ENCODE data around the gene XRCC5. TPM values are rescaled to one million over a fixed set of nuclear protein-coding genes. Genes with fewer than 3 reads are reported as not detected.
"Not testable (repeated sequence)": the region's sequence is repeated elsewhere in the genome, so short reads cannot be mapped to it uniquely, and the experiment has no call there.

Gene XRCC5
- 100 to 1,000 TPM; 163 to 189 TPM for total RNA-seq
- long read RNA-seq, transcript XRCC5-201 (21 exons, 3,428 nt): major isoform, 189 of 238 reads
- long read RNA-seq, partial matches to known transcripts: 45 of 238 reads
- long read RNA-seq, other reads (novel, unspliced or antisense): 4 of 238 reads

DNA sequence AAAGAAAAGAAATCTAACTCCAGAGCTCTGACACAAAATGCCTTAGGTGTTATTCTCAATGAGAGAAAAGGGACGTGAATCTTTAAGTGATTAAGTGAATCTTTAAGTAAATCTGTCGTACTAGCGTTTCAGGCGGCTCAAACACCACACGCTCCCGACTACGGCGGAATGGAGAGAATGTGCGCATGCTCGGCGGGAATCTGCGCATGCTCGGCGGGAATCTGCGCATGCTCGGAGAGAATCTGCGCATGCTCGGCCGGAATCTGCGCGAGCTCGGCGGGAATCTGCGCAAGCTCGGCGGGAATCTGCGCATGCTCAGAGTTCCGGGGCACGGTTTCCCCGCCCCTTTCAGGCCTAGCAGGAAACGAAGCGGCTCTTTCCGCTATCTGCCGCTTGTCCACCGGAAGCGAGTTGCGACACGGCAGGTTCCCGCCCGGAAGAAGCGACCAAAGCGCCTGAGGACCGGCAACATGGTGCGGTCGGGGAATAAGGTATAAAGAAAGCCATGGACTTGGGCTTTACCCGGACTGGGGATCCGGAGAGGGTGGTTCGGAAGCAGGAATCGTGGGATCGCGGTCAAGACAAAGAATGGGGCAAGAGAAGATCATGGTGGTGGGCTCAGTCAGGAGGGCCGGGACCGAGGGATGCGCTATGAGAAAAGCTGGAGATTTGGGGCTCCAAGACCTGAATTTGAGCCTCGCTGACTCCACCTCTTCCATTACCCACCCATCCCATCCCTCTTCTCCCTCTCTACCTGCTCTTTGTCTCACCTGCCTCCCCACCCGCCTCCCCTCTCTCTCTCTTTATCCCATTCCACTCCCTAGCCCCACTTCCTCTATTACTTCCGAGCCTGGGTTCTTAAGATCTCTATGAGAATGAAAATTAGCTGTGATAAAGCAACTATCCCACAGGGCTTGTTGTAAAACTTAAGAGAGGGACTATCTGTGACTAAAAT lies at the start of gene XRCC5:
XRCC5 (plus strand) TSS at position 382 of the 955 bp plus-strand sequence; CDS start at position 471, 89 bp downstream.
- DNase-seq: peak; percentile 95 to 99
- intact Hi-C loops (cut with DNase I, micrococcal nuclease): no loop called here
- ATAC-seq: peak; percentile 97

DNA sequence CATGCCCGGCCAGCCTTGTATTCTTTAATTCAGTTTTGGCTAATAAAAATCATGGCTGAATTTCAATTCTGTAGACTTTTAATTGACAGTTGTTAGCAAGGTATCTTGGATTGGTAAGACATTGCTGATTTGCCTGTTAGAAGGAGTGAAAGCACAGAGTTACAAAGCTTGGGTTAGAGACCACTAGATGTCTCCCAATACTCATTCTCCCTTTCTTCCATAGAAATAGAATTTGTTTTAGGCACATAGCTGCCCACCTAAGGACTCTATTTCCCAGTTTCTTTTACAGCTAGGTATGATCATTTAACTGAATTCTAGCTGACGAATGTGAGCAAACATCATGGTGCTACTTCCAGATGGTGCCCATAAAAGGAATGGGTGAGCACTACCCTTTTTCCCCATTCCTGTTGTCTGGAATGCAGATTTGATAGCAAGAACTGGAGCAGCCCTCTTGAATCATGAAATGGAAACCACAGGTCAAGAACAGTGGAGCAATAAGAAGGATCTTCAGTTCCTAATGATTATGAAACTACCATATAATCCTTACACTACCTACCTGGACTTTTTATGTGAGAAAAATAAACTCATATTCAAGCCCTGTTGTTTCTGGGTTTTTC lies 45.0 kb upstream of the XRCC5 start:
- no peak for ATAC-seq
- DNase-seq: no peak
- intact Hi-C loops (cut with DNase I, micrococcal nuclease): no loop called here

DNA sequence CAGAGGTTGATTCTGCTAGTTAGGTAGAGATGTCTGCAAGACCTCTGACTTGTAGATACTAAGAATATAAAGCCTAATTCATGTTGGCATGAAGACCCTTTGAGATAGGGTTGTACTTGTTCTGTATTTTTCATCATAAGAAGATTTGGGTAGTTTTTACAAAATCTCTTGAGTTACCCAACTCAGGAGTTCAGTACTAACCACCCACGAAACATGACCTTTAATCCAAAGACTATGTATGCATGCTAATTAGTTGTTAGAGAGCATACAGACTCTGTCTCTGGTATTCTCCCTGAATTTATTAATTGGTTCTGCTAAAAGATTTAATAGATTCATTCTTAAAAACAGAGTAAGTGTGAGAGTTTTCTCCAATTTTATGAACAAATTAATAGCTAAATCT lies 44.5 kb upstream of the XRCC5 start:
- ATAC-seq (no peak), DNase-seq (no peak)
- intact Hi-C loops (cut with DNase I, micrococcal nuclease): no loop called here

DNA sequence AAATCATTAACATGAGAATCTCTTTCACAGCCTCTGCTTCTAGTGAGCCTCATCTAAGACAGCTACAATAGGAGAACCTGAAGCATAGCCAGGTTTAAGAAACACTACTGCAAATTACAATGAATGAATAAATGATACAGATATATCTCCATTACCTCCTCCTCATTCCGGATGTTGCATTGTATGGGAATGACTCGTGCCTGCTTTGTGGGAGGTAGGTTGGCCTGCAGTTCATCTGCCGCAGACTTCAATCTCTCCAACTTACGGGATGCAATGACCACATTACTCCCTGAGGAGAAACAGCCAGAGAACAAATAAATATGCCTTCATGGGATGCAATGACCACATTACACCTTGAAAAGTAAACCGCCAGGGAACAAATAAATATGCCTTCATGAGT lies 42.9 kb upstream of the XRCC5 start:
- no peak for DNase-seq
- intact Hi-C loops (cut with DNase I, micrococcal nuclease): no loop called here
- no peak for ATAC-seq

DNA sequence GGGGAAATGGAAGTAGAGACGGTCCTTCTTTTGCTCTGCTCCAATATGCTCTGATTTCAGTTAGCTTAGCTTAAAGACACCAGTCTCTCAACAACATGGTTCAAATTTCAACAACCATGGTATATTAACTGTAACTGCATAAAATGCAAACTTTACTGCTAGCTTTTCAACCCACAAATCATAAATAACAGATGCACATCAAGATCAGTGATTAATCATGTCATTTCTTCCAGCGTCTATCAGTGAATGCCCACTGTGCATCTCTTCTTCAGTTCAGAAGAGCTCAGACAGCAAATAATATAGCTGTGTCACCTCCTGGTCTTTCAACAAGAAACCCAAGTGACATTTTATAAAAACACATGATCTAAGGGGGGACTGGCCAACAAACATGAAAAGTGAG lies 40.1 kb upstream of the XRCC5 start:
- DNase-seq (no peak), ATAC-seq (no peak)
- intact Hi-C loops (cut with DNase I, micrococcal nuclease): no loop called here

DNA sequence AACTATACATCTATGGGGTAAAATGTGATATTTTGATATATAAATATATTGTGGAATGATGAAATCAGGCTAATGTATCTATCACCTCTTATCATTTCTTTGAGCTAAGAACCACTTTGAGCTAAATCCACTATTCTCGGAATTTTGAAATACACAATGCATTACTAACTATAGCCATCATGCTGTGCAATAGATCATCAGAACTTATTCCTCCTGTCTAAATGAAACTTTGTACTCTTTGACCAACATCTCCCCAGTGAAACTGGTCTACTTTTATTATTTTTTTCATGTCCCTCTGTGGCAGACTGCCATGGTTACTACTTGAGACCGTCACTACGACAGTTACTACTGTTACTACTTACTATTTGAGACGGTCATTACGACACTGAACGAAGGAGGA lies 39.0 kb upstream of the XRCC5 start:
- ATAC-seq: no peak
- intact Hi-C loops (cut with DNase I, micrococcal nuclease): no loop called here
- DNase-seq: no peak

DNA sequence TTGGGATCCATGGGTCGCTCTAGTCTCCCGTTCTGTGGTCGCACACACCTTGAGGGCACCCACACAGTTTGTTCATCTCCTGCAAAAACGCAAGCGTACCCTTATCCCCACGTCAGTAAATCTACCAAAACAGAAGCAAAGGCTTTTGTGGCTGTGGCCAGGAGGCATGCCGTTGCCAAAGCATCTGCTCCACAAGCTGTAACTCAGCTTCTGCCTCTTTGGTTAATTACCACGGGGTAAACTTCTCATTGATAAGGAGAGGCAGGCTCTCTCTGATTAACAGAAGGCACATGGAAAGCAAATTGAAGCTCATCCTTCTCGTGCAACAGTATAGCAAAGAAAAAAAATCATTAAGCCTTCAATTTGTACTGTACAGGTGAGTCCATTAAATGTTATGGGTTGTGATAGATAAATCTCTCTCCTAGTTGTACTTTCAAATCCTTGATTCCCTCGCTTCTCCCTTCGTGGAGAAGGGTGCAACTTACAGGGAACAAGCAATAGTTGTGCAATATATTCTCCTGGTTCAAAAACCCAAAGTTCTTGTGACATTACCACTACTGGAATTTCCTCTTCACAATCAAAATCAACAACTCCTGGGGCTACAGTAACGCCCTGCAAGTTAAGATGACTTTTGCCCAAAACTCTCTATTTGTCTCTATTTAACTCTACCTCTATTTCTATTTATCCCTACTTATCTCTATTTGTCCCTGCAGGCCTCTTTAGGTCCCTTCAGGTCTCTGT lies 37.9 kb upstream of the XRCC5 start:
- intact Hi-C loops (cut with DNase I, micrococcal nuclease): no loop called here
- DNase-seq (no peak), ATAC-seq (no peak)

DNA sequence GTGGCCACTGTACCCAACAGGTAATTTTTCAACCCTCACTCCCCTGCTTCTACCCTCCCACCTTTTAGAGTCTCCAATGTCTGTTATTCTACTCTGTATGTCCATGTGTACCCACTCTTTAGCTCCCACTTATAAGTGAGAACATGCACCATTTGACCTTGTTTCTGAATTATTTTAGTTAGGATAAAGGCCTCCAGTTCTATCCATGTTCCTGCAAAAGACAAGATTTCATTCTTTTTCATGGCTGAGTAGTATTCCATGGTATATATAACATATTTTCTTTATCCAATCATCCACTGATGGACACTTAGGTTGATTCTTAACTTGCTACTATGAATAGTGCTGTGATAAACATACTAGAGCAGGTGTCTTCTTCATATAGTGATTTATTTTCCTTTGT lies 36.7 kb upstream of the XRCC5 start:
- no peak for DNase-seq
- ATAC-seq: no peak
- intact Hi-C loops (cut with DNase I, micrococcal nuclease): no loop called here

DNA sequence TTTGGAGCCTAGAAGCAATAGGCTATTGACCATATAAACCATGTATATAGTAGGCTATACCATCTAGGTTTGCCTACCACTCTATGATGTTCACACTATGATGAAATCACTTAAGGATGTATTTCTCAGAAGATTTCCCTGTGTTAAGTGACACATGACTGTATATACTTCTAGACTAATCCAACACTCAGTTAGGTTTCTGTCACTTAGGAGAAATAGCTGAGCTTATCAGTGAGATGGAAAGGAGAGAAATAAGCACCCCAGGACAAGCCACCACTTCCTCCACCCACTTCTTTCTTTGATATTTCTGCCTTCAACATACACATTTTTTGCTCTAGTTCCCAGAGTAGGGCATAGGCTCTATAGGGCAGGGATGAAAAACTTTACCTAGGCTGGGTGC lies 35.4 kb upstream of the XRCC5 start:
- ATAC-seq (no peak), DNase-seq (no peak)
- intact Hi-C loops (cut with DNase I, micrococcal nuclease): no loop called here

DNA sequence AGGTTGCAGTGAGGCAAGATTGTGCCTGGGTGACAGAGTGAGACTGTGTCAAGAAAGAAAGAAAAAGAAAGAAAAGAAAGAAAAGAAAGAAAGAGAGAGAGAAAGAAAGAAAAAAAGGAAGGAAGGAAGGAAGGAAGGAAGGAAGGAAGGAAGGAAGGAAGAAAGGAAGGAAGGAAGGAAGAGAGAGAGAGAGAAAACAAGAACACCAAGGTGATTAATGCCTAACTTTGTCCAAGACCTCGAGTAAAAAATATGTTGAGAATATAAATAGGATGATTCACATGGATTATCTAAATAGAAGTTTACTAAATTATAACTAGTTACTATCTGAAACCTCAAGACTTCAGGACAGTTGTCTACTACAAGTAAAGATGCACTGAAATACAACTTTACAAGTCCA lies 34.8 kb upstream of the XRCC5 start:
- DNase-seq: no peak
- intact Hi-C loops (cut with DNase I, micrococcal nuclease): no loop called here
- ATAC-seq: no peak

DNA sequence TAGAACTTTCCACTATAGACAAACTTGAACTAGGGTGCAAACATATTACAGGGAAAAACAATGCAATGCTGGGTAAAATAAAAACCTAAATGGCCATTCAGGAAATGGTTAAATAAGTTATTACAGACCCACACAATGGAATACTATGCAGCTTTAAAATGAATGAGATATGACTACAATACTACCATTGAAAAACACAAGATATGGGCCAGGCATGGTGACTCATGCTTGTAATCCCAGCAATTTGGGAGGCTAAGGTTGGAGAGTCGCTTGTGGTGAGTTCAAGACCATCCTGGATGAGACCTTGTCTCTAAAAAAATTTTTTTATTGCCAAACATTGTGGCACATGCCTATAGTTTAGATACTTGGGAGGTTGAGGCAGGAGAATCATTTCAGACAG lies 34.4 kb upstream of the XRCC5 start:
- intact Hi-C loops (cut with DNase I, micrococcal nuclease): no loop called here
- ATAC-seq (no peak), DNase-seq (no peak)

DNA sequence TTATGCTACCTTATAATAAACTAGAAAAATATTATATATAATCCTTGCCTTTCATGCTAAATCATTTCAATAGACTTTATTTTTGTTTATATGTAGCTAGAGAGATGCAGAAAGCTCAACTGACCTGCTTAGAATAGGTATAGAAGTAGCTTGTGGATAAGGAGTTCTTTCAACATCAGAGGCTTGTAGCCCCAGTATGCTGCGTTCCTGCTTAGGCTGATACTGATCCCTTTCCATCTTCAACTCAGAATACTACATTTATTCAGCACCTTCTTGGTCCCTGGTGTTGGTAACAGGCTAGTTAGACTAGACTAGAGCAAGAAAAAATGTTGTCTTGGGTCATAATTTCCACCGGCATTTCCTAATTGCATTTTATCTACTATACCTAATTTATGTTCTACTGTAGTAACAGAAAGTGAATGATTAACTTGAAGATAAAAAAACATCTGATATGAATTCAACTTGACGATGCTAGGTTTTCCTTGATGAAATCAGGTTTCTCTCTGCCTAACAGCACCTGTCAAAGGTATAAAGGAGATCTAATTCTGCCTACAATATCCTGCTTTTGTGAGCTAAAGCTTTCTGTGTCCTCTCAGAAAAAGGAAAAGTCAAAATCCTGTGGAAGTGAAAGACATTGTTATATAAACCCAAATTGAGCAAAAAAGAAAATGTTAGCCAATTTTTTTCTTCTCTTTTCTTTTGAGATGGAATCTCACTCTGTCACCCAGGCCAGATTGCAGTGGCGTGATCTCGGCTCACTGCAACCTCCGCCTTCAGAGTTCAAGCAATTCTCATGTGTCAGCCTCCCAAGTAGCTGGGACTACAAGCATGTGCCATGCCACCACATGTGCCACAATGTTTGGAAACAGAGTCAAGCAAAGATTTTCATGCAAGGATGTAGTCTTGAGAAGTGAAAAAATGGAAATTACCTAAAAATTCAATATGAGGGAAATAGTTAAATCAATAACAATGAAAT lies 33.4 kb upstream of the XRCC5 start:
- DNase-seq (no peak), ATAC-seq (peak; percentile 88)
- intact Hi-C loops (cut with DNase I, micrococcal nuclease): no loop called here

DNA sequence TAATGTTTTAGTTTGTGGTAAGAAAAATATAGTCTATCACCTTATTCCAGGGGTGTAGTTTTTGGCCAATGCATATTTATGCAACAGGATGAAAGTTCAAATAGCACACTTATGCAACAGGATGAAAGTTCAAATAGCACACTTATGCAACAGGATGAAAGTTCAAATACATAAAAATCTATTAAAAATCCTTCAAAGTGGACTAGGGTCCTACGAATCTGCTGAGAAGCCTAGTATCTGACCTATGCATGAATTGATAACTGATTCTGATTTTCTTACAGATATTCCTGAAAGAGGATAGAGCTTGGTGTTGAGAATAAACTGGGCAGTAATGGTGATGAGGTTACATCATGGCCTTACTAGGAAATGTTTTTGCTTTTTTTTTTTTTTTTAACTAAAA lies 30.4 kb upstream of the XRCC5 start:
- no peak for ATAC-seq
- no peak for DNase-seq
- intact Hi-C loops (cut with DNase I, micrococcal nuclease): no loop called here

DNA sequence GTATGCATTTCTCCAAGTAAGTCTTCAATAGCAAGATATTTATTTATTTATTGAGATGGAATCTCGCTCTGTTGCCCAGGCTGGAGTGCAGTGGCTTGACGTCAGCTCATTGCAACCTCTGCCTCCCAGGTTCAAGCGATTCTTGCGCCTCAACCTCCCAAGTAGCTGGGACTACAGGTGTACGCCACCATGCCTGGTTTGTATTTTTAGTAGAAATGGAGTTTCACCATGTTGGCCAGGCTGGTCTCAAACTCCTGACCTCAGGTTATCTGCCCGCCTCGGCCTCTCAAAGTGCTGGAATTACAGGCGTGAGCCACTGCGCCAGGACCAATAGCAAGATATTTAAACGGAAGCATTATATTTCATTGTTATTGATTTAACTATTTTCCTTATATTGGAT lies 29.1 kb upstream of the XRCC5 start:
- DNase-seq; ATAC-seq; intact Hi-C loops (cut with DNase I, micrococcal nuclease): not testable (repeated sequence)

DNA sequence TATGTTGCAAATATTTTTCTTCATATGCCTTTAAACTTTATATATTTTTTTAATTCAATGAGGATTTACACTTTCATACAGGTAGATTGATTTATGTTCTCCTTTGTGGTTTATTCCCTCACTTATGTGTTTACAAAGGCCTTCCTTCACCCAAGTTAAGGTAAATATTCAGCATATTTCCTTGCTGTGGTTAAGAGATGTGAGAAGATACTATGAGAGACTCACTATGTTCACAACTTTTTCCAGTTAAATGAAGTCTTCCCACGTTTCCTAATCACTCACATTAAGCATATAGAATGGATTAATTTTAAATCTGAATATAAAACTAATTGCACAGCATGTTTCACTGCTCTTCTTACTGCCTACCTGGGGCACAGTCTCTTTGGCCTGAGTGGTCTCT lies 28.1 kb upstream of the XRCC5 start:
- intact Hi-C loops (cut with DNase I, micrococcal nuclease): no loop called here
- no peak for DNase-seq
- ATAC-seq: no peak

DNA sequence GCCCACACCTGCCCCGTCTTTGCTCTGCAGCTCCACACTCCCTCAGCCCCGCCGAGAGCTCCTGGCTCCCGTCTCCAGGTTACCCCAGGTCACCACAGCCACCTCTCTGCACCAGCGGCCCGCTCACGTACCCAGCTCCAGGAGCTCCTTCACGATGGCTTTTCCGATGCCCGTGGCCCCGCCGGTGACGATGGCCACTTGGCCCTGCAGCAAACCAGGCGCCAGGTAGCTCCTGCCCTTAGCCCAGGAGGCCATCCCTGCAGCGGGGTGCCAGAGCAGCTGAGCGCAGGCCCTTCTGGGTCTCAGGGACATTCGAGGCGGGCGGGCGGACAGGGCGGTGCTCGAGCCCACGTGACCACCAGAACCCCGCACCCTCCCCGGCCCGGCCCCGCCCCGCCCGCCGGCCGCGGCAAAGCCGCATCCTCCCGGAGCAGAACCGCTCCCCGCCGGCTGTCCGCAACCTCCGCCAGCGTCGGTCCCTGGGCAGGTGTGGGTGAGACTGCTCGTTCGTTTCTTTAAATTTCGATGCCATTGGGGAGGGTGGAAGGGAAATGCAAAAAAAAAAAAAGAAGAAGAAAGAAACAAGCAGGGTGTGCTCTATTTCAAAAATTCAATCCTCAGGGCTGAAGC lies 27.5 kb upstream of the XRCC5 start, which contains the start of the genes PECR and TMEM169:
PECR (minus strand) TSS at position 323 of the 630 bp plus-strand sequence; CDS start at position 255, 68 bp downstream.
TMEM169 (plus strand) TSS at position 433 of the 630 bp plus-strand sequence. CDS start 14,045 bp downstream, outside the sequence.
- peak; percentile 87 to 89 for DNase-seq
- peak; percentile 98 for ATAC-seq
- intact Hi-C loops (cut with DNase I, micrococcal nuclease): no loop called here

DNA sequence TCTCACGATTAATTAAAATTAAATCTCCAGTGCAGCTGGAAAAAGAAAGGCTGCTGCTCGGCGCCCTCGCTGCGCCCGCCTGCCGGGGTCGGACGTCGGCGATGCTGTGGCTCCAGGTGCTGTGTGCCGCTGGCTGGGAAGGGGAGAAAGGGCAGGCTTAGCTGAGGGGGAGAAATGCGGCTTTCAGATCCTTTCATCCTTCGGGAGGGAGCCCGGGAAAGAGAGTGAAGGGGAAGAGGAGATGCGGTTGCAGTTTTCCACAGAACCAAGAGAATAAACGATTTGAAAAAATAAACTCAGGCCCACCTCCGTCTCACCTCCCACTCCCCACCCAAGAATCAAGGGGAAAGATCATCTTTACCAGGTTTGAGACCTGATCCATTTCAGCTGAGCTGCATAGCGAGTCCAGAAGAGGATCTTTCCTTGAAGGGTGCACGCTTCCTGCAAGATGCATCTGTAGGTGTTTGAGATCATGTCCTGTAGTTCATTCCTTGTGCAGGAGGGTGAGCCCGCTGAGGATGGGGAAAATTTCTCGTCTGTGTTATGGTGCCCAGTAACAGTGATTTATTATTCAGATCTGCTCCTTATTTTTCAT lies 26.9 kb upstream of the XRCC5 start:
- ATAC-seq: no peak
- DNase-seq: no peak
- intact Hi-C loops (cut with DNase I, micrococcal nuclease): no loop called here
